HepG2 (cell line): ENCODE results near the gene RAB11FIP5. TPM values are rescaled to one million over a fixed set of nuclear protein-coding genes. Genes with fewer than 3 reads are reported as not detected.
A peak's percentile ranks its signal among the peaks of the same experiment; 100 is the strongest.

ENCODE experiments used
- FOXM1 ChIP-seq: sonication (generic); formaldehyde crosslinking; IDR thresholded peaks from 2 replicates; pipeline ENCODE4 v1.5.0; 2020; ENCODE audit warnings: missing genetic modification reagents
- ISL2 ChIP-seq: sonication (generic); formaldehyde crosslinking; IDR thresholded peaks from 2 replicates; pipeline ENCODE4 v1.5.0; 2020; ENCODE audit warnings: missing genetic modification reagents
- JUN ChIP-seq: sonication (generic); formaldehyde crosslinking; IDR thresholded peaks from 2 replicates; pipeline ENCODE4 v1.4.0; 2020; ENCODE audit warnings: mild to moderate bottlenecking, missing genetic modification reagents
- MTF2 ChIP-seq: sonication (generic); formaldehyde crosslinking; IDR thresholded peaks from 2 replicates; pipeline ENCODE4 v1.5.0; 2020; ENCODE audit warnings: missing genetic modification reagents, borderline replicate concordance
- NFKB2 ChIP-seq: sonication (generic); formaldehyde crosslinking; IDR thresholded peaks from 2 replicates; pipeline ENCODE4 v1.4.0; 2020; ENCODE audit warnings: missing genetic modification reagents, borderline replicate concordance
- POGZ ChIP-seq: sonication (generic); formaldehyde crosslinking; IDR thresholded peaks from 2 replicates; pipeline ENCODE4 v1.4.0; 2020; ENCODE audit warnings: mild to moderate bottlenecking, missing genetic modification reagents
- PRPF4 ChIP-seq: fragments of 200-400 bp; formaldehyde crosslinking; IDR thresholded peaks from 2 replicates; pipeline ENCODE4 v1.6.1; 2016; ENCODE audit warnings: low read length, low read depth; ENCODE audit not compliant: poor library complexity, severe bottlenecking
- REL ChIP-seq: sonication (generic); formaldehyde crosslinking; conservative IDR thresholded peaks from 2 replicates; pipeline ENCODE4 v1.8.0; 2022; ENCODE audit warnings: mild to moderate bottlenecking, missing genetic modification reagents, moderate library complexity
- RXRA ChIP-seq: sonication (generic); formaldehyde crosslinking; IDR thresholded peaks from 2 replicates; pipeline ENCODE4 v1.5.1; 2020; ENCODE audit warnings: missing genetic modification reagents
- SRF ChIP-seq: IDR thresholded peaks from 2 replicates; pipeline ENCODE4 v1.6.1; 2011; ENCODE audit warnings: mild to moderate bottlenecking, low read depth, low read length, moderate library complexity
- SRY ChIP-seq: sonication (generic); formaldehyde crosslinking; IDR thresholded peaks from 2 replicates; pipeline ENCODE4 v1.8.0; 2022; ENCODE audit warnings: mild to moderate bottlenecking, missing genetic modification reagents
- SUZ12 ChIP-seq: fragments of 150-350 bp; IDR thresholded peaks from 2 replicates; pipeline ENCODE4 v1.6.1; 2014; ENCODE audit warnings: low read depth, low read length
- ZNF12 ChIP-seq: sonication (generic); formaldehyde crosslinking; IDR thresholded peaks from 2 replicates; pipeline ENCODE4 v1.5.0; 2020; ENCODE audit warnings: missing genetic modification reagents
- ZNF331 ChIP-seq: sonication (generic); formaldehyde crosslinking; IDR thresholded peaks from 2 replicates; pipeline ENCODE4 v1.4.0; 2020; ENCODE audit warnings: missing genetic modification reagents
- ZNF563 ChIP-seq: sonication (generic); formaldehyde crosslinking; IDR thresholded peaks from 2 replicates; pipeline ENCODE4 v1.8.0; 2022; ENCODE audit warnings: mild to moderate bottlenecking, moderate library complexity, missing genetic modification reagents
- ZNF605 ChIP-seq: sonication (generic); formaldehyde crosslinking; IDR thresholded peaks from 2 replicates; pipeline ENCODE4 v1.8.0; 2022; ENCODE audit warnings: mild to moderate bottlenecking, missing genetic modification reagents
- ZNF800 ChIP-seq: sonication (generic); formaldehyde crosslinking; IDR thresholded peaks from 2 replicates; pipeline ENCODE4 v1.4.0; 2020; ENCODE audit warnings: missing genetic modification reagents
- polyA plus RNA-seq, 8 experiments: library from polyadenylated mRNA; depleted of rRNA in 3 of 8; stranded (reverse) in 7 of 8; unstranded in 1 of 8; fragments of >200 nt; fragmentation: Illumina TruSeq in 4 of 8; extraction: Trizol in 4 of 8; gene quantifications; 2 replicates each; pipeline versions ENCODE4 v1.2.1 to v1.2.3, GENCODE V29; 2011 to 2016; ENCODE audit warnings: low read depth in 4 of 8, missing spikeins in 1 of 8, mixed read lengths in 1 of 8; ENCODE audit not compliant: insufficient read depth in 1 of 8
- total RNA-seq, 5 experiments: library from RNA; depleted of rRNA; stranded (reverse); fragments of >200 nt; fragmentation: Illumina TruSeq; extraction: Trizol; gene quantifications; 2 replicates each; pipeline ENCODE4 v1.2.3, GENCODE V29; 2016; ENCODE audit warnings: low read depth in 1 of 5
- TF ChIP-seq, protein P1 (sequence below): sonication (generic); formaldehyde crosslinking; IDR thresholded peaks from 2 replicates; pipeline ENCODE4 v1.5.0; 2020; ENCODE audit warnings: missing genetic modification reagents
- TF ChIP-seq, protein P2 (sequence below): sonication (generic); formaldehyde crosslinking; IDR thresholded peaks from 2 replicates; pipeline ENCODE4 v1.8.0; 2022; ENCODE audit warnings: missing genetic modification reagents, mild to moderate bottlenecking, inconsistent platforms, borderline replicate concordance
- TF ChIP-seq, protein P3 (sequence below): IDR thresholded peaks from 2 replicates; pipeline ENCODE4 v1.6.1; 2016; ENCODE audit warnings: low read depth, control low read depth

The RAB11FIP5 gene
- total and polyA plus RNA-seq, 2 of the 13 experiments (the other 11 are each of a cell fraction or from before 2014, with no cell fraction given): 9.4 to 22.9 TPM

DNA sequence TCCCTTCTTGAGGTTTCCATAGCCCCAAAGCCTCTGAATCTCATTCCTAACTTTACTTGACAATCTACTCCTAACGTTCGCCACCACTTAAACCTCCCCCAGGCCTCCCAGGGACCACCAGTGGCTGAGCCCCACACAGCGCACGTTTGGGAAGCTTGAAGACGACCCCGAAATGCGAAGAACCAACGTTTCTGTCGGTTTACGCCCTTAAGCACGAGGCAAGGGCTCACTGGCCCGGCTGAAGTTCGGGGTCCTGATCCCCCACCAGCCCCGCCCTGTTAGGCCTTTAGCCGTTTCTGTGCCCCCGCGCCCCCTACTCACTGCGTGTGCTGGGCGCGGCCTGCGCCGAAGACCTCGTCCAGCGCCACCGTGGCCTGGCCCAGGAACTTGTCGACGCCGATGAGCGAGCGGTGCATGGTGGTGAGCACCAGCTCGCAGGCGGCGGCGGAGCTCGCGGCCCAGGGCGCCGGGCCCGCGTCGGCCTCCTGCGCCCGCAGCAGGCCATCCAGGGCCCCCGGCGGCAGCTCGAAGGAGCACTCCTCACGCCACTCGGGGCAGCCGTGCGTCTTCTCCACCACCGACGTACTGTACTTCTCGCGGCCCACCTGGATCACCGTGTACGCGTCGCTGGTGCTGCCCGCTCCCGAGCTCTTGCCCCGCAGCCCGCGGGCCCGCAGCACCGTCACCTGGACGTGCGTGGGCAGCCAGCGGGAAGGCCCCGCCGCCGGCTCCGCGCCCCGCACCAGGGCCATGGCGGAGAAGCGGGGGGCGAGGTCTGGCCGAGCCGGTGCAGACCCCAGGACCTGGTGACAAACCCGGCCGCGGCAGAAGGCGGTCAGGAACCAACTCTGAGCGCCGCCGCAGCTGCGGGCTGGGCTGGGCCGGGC lies 479 bp downstream of the RAB11FIP5 start (continued):
- TF ChIP-seq ZNF800 (CRISPR knock-in tag) (peak; percentile 85; the same call in 1 of the 2 replicates), FOXM1 (CRISPR knock-in tag) (no peak), SRY (CRISPR knock-in tag) (peak; percentile 79), PRPF4 (no peak), SRF (no peak), MTF2 (no peak), ISL2 (peak; percentile 35; the same call in 1 of the 2 replicates), SUZ12 (no peak), ZNF605 (CRISPR knock-in tag) (no peak), POGZ (CRISPR knock-in tag) (no peak; the same call in 1 of the 2 replicates), REL (CRISPR knock-in tag) (peak; percentile 56; the same call in 1 of the 2 replicates), ZNF12 (CRISPR knock-in tag) (peak; percentile 71; the same call in 1 of the 2 replicates), JUN (CRISPR knock-in tag) (0 out of 2 replicates have a peak, but pooled peaks have one; percentile 50), NFKB2 (CRISPR knock-in tag) (peak; percentile 95), ZNF331 (0 out of 2 replicates have a peak, but pooled peaks have one; percentile 28), ZNF563 (CRISPR knock-in tag) (peak; percentile 99), RXRA (peak; percentile 56; the same call in 1 of the 2 replicates)
- TF ChIP-seq, protein P1, sequence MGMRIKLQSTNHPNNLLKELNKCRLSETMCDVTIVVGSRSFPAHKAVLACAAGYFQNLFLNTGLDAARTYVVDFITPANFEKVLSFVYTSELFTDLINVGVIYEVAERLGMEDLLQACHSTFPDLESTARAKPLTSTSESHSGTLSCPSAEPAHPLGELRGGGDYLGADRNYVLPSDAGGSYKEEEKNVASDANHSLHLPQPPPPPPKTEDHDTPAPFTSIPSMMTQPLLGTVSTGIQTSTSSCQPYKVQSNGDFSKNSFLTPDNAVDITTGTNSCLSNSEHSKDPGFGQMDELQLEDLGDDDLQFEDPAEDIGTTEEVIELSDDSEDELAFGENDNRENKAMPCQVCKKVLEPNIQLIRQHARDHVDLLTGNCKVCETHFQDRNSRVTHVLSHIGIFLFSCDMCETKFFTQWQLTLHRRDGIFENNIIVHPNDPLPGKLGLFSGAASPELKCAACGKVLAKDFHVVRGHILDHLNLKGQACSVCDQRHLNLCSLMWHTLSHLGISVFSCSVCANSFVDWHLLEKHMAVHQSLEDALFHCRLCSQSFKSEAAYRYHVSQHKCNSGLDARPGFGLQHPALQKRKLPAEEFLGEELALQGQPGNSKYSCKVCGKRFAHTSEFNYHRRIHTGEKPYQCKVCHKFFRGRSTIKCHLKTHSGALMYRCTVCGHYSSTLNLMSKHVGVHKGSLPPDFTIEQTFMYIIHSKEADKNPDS (CRISPR knock-in tag): no peak
- TF ChIP-seq, protein P2, sequence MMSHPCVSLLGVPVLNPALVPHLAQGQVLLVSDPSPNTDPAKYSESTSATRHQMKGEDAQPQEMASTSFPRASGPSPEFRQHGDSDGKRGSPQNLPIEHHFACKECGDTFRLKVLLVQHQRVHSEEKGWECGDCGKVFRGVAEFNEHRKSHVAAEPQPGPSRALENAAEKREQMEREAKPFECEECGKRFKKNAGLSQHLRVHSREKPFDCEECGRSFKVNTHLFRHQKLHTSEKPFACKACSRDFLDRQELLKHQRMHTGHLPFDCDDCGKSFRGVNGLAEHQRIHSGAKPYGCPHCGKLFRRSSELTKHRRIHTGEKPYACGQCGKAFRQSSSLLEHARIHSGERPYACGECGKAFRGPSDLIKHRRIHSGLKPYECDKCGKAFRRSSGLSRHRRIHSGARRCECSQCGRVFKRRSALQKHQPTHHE (CRISPR knock-in tag): 0 out of 2 replicates have a peak, but pooled peaks have one; percentile 9
- TF ChIP-seq, protein P3, sequence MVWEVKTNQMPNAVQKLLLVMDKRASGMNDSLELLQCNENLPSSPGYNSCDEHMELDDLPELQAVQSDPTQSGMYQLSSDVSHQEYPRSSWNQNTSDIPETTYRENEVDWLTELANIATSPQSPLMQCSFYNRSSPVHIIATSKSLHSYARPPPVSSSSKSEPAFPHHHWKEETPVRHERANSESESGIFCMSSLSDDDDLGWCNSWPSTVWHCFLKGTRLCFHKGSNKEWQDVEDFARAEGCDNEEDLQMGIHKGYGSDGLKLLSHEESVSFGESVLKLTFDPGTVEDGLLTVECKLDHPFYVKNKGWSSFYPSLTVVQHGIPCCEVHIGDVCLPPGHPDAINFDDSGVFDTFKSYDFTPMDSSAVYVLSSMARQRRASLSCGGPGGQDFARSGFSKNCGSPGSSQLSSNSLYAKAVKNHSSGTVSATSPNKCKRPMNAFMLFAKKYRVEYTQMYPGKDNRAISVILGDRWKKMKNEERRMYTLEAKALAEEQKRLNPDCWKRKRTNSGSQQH (CRISPR knock-in tag): no peak
